ENCODE results near the gene CNOT8. TPM values are rescaled to one million over a fixed set of nuclear protein-coding genes. Genes with fewer than 3 reads are reported as not detected.

Gene CNOT8
- total RNA-seq, 1 experiment from 2014 or later = 45.6 TPM

- H3K27me3 ChIP-seq (ENCODE audit: insufficient read depth, low read length) = no peaks in the 10 kb centered on the region
- H2AFZ ChIP-seq (ENCODE audit: low read length) = no peak overlapping the region
- no peaks in the 10 kb centered on the region for H4K20me1 ChIP-seq (ENCODE audit: control insufficient read depth, insufficient read depth, insufficient read length)
- DNase-seq = no peak
- no peak overlapping the region for H3K4me2 ChIP-seq (ENCODE audit: insufficient read depth, insufficient read length, low read length)
- H3K23ac ChIP-seq (ENCODE audit: insufficient read length, low read depth, low read length) = no peak overlapping the region
- H4K8ac ChIP-seq (replicated peaks; ENCODE audit: insufficient read length, low read depth, low read length) = no peak overlapping the region
- H3K56ac ChIP-seq (ENCODE audit: insufficient read length, low read depth, low read length) = no peak overlapping the region
- no peak overlapping the region for H2BK5ac ChIP-seq (ENCODE audit: insufficient read length, low read length)
- no peak overlapping the region for H3K9ac ChIP-seq (ENCODE audit: extremely low read depth, insufficient read length, low read length)
- no peak overlapping the region for H3T11ph ChIP-seq (ENCODE audit: low read length)
- no peak overlapping the region for H2BK12ac ChIP-seq (ENCODE audit: insufficient read length, low read depth, low read length)
- no peak overlapping the region for H2BK20ac ChIP-seq (ENCODE audit: low read depth, low read length, poor library complexity, severe bottlenecking)
- peaks cover 12% of the 10 kb centered on the region for H3K23me2 ChIP-seq (ENCODE audit: insufficient read length, low read depth, low read length, poor library complexity, severe bottlenecking)
- H3K4ac ChIP-seq (ENCODE audit: low read depth, low read length) = no peak overlapping the region
- H3K79me2 ChIP-seq (ENCODE audit: insufficient read depth, low read length) = peaks cover 29% of the 10 kb centered on the region
- Mint-ChIP-seq H3K27me3 (ENCODE audit: low read depth) (no peaks in the 10 kb centered on the region; the same call in 1 of the 2 replicates), H3K4me1 (peaks cover 20 to 22% of the 10 kb centered on the region in 2 experiments), H3K4me3 (no peak overlapping the region), H3K9me3 (no peaks in the 10 kb centered on the region), H3K27ac (no peak overlapping the region; a peak in 1 of 7 replicates), H3K36me3 (ENCODE audit: insufficient read depth in 1 of 3, low read depth in 3 of 3) (peaks cover 26 to 45% (median 44%) of the 10 kb centered on the region in 3 experiments)
- peaks cover 9% of the 10 kb centered on the region for H3K4me1 ChIP-seq (ENCODE audit: insufficient read depth, low read length)
- H2BK15ac ChIP-seq (ENCODE audit: low read depth, low read length) = no peak overlapping the region
- no peak overlapping the region for H2AK5ac ChIP-seq (ENCODE audit: insufficient read length, low read length)
- no peaks in the 10 kb centered on the region for H3K9me3 ChIP-seq (ENCODE audit: control insufficient read depth, low read depth, low read length)
- H4K5ac ChIP-seq (ENCODE audit: insufficient read length, low read depth, low read length) = no peak overlapping the region
- no peak overlapping the region for H3K18ac ChIP-seq (ENCODE audit: insufficient read length, low read depth, low read length)
- H4K91ac ChIP-seq (ENCODE audit: insufficient read length, low read depth, low read length) = no peak overlapping the region
- H2BK120ac ChIP-seq (ENCODE audit: low read depth, low read length, poor library complexity, severe bottlenecking) = no peak overlapping the region
- no CpG with 5 or more reads among the region's 2 CpGs for WGBS (ENCODE audit: extremely low coverage, insufficient read length, low lambda C conversion rate)
- no peak for TF ChIP-seq CTCF (conservative IDR thresholded peaks at IDR 0.05)
- H3K79me1 ChIP-seq (ENCODE audit: insufficient read depth, low read depth, low read length, poor library complexity, severe bottlenecking) = peaks cover 5% of the 10 kb centered on the region
- no peak overlapping the region for H3K27ac ChIP-seq (ENCODE audit: insufficient read length, low read depth, low read length)
- H3K14ac ChIP-seq (ENCODE audit: insufficient read depth, low read length) = no peak overlapping the region
Observed at GRCh38 chr5:154862766-154863165, 4.3 kb downstream of the CNOT8 start.
